Adrenal gland (tissue), 5 donors: ENCODE data around the gene NAT8.

ENCODE experiments used
- POLR2A ChIP-seq, 2 donors: fragments of 450-650 bp; IDR thresholded peaks; one replicate each; pipeline ENCODE4 v1.6.1; 2017; ENCODE audit warnings: antibody characterized with exemption in 2 of 2, mild to moderate bottlenecking in 2 of 2, moderate library complexity in 1 of 2
- TF ChIP-seq, protein P1 (sequence below), 6 experiments: fragments of 450-650 bp in 4 of 6; fragments of 200-600 bp in 2 of 6; sonication (generic) in 1 of 6; IDR thresholded peaks; 1 replicate in 5 of 6; 2 replicates in 1 of 6; pipeline versions ENCODE4 v1.5.1 to v1.8.0; 2016 to 2021; ENCODE audit warnings: antibody characterized with exemption in 6 of 6, mild to moderate bottlenecking in 2 of 6, moderate library complexity in 1 of 6
- donor health status: DM: no; HTN: no; CAD: no.

DNA sequence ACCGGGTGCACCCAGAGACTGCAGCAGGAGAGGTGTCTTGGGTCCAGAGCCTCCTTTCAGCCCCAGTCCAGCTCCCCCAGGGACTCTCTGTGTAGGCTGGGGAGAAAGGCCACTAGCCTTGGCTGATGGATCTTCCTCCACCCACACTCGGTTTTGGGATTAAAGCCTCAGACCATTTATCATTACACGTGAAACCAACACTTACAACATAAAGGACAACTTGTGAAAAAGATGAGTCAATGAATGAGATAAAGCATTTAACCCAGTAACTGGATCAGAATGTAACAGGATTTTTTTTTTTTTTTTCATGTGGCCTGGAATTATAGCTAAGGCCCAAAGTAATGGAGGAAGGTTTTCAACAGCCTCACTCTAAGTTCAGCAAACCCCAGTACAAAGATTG, 32.1 kb downstream of the NAT8 start:
- TF ChIP-seq, protein P1, sequence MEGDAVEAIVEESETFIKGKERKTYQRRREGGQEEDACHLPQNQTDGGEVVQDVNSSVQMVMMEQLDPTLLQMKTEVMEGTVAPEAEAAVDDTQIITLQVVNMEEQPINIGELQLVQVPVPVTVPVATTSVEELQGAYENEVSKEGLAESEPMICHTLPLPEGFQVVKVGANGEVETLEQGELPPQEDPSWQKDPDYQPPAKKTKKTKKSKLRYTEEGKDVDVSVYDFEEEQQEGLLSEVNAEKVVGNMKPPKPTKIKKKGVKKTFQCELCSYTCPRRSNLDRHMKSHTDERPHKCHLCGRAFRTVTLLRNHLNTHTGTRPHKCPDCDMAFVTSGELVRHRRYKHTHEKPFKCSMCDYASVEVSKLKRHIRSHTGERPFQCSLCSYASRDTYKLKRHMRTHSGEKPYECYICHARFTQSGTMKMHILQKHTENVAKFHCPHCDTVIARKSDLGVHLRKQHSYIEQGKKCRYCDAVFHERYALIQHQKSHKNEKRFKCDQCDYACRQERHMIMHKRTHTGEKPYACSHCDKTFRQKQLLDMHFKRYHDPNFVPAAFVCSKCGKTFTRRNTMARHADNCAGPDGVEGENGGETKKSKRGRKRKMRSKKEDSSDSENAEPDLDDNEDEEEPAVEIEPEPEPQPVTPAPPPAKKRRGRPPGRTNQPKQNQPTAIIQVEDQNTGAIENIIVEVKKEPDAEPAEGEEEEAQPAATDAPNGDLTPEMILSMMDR (IDR thresholded peaks at IDR 0.05), result no peak
- no peak for TF ChIP-seq POLR2A (IDR thresholded peaks at IDR 0.05)
